Naive thymus-derived CD4-positive, alpha-beta T cell (primary cell): ENCODE measurements around the gene SYT14. TPM values are rescaled to one million over a fixed set of nuclear protein-coding genes. Genes with fewer than 3 reads are reported as not detected.

Experiments used
- ATAC-seq: fragments of 150-1000 bp; cut with Tn5 transposase; 2 replicates; pipeline ENCODE4 v1.10.0; 2021; ENCODE audit warnings: mild to moderate bottlenecking, moderate library complexity
- CTCF ChIA-PET: fragments of 350-600 bp; sonication (Branson Sonifier 250); formaldehyde crosslinking; loops from one replicate; lab custom pipeline; 2021; ENCODE audit warnings: antibody characterized with exemption; lab: Charles Lee
- POLR2A ChIA-PET: fragments of 350-600 bp; sonication (Branson Sonifier 250); formaldehyde crosslinking; loops from one replicate; lab custom pipeline; 2021; ENCODE audit warnings: antibody characterized with exemption, inconsistent platforms; lab: Charles Lee
- DNase-seq, 9 donors: peaks; one replicate each; pipeline versions ENCODE4 v3.0.0 to v3.0.0-alpha.2; 2020 to 2022; ENCODE audit warnings: mixed read lengths in 1 of 9
- H3K27ac ChIP-seq: one replicate; pipeline ENCODE4 v1.7.0; 2013; ENCODE audit warnings: mild to moderate bottlenecking, low read depth, low read length, moderate library complexity
- H3K27me3 ChIP-seq, 2 donors: one replicate each; pipeline ENCODE4 v1.7.0; 2013; ENCODE audit warnings: low read length in 2 of 2, mild to moderate bottlenecking in 2 of 2, moderate library complexity in 2 of 2; ENCODE audit not compliant: control insufficient read depth in 2 of 2, insufficient read depth in 2 of 2
- H3K36me3 ChIP-seq, 3 experiments: 1 replicate in 2 of 3; 2 replicates in 1 of 3; pipeline ENCODE4 v1.7.0; 2013; ENCODE audit warnings: low read length in 3 of 3, mild to moderate bottlenecking in 3 of 3, moderate library complexity in 1 of 3; ENCODE audit not compliant: insufficient read depth in 3 of 3, control insufficient read depth in 2 of 3
- H3K4me1 ChIP-seq, 2 donors: one replicate each; pipeline ENCODE4 v1.7.0; 2013; ENCODE audit warnings: low read length in 2 of 2, mild to moderate bottlenecking in 2 of 2, moderate library complexity in 1 of 2; ENCODE audit not compliant: control insufficient read depth in 2 of 2, insufficient read depth in 2 of 2
- H3K4me3 ChIP-seq: 2 replicates; pipeline ENCODE4 v1.7.0; 2013; ENCODE audit warnings: mild to moderate bottlenecking, low read length
- H3K9me3 ChIP-seq, 3 experiments: 1 replicate in 2 of 3; 2 replicates in 1 of 3; pipeline ENCODE4 v1.7.0; 2013; ENCODE audit warnings: low read length in 3 of 3; ENCODE audit not compliant: control insufficient read depth in 2 of 3
- H3K27ac Mint-ChIP-seq, 9 donors: one replicate each; pipeline ENCODE4 v1.8.0; 2020 to 2022; ENCODE audit warnings: mixed read lengths in 9 of 9, mild to moderate bottlenecking in 8 of 9, moderate library complexity in 5 of 9, inconsistent platforms in 2 of 9
- H3K27me3 Mint-ChIP-seq, 5 donors: one replicate each; pipeline ENCODE4 v1.8.0; 2021 to 2022; ENCODE audit warnings: mixed read lengths in 5 of 5, mild to moderate bottlenecking in 1 of 5
- H3K36me3 Mint-ChIP-seq, 5 donors: one replicate each; pipeline ENCODE4 v1.8.0; 2020 to 2022; ENCODE audit warnings: mixed read lengths in 5 of 5, mild to moderate bottlenecking in 3 of 5, inconsistent platforms in 1 of 5
- H3K4me1 Mint-ChIP-seq, 7 donors: one replicate each; pipeline ENCODE4 v1.8.0; 2020 to 2022; ENCODE audit warnings: mixed read lengths in 7 of 7, mild to moderate bottlenecking in 3 of 7, inconsistent platforms in 1 of 7
- H3K4me3 Mint-ChIP-seq, 10 donors: one replicate each; pipeline ENCODE4 v1.8.0; 2020 to 2022; ENCODE audit warnings: mild to moderate bottlenecking in 10 of 10, mixed read lengths in 10 of 10, moderate library complexity in 6 of 10, inconsistent platforms in 2 of 10
- H3K9me3 Mint-ChIP-seq, 11 donors: one replicate each; pipeline ENCODE4 v1.8.0; 2020 to 2022; ENCODE audit warnings: mixed read lengths in 11 of 11, mild to moderate bottlenecking in 4 of 11, inconsistent platforms in 1 of 11, moderate library complexity in 1 of 11
- intact Hi-C, 2 donors: fragments of 100-400 bp; cut with micrococcal nuclease; formaldehyde crosslinking; loops; one replicate each; pipeline ENCODE4 v1.15.1; 2023
- polyA plus RNA-seq, 2 donors: library from polyadenylated mRNA; unstranded; fragments of 300-500 nt; fragmentation: Illumina TruSeq; gene quantifications; one replicate each; pipeline ENCODE4 v1.2.3, GENCODE V29; 2021
- total RNA-seq, 6 experiments: library from RNA in 5 of 6; stranded (reverse) in 5 of 6; gene quantifications; 1 replicate in 5 of 6; 2 replicates in 1 of 6; pipeline ENCODE4 v1.2.3 and lab custom pipeline; 2021 to 2026

The SYT14 gene
- total and polyA plus RNA-seq, 7 experiments from 2014 or later = not detected

- ChIA-PET CTCF (no interaction called here), POLR2A (no interaction called here)
- intact Hi-C loops = no loop called here
- no peaks in the 10 kb centered on the region for H3K36me3 ChIP-seq
- no peaks in the 10 kb centered on the region for H3K27me3 ChIP-seq
- H3K4me1 Mint-ChIP-seq = no peaks in the 10 kb centered on the region
- no peaks in the 10 kb centered on the region for H3K9me3 ChIP-seq
- no peaks in the 10 kb centered on the region for H3K4me1 ChIP-seq
- ATAC-seq (no peak), DNase-seq (no peak)
- no peak overlapping the region for H3K4me3 ChIP-seq
- no peaks in the 10 kb centered on the region for H3K36me3 Mint-ChIP-seq
- no peak overlapping the region for H3K27ac ChIP-seq
- H3K27me3 Mint-ChIP-seq = peaks cover 11 to 33% (median 19%) of the 10 kb centered on the region in 5 donors
- peaks cover 0 to 11% (median 0%) of the 10 kb centered on the region in 11 donors for H3K9me3 Mint-ChIP-seq
- H3K4me3 Mint-ChIP-seq = no peak overlapping the region
- H3K27ac Mint-ChIP-seq = no peak overlapping the region
These were observed 276.8 kb downstream of the SYT14 start for GRCh38 chr1:210214573-210215409.

DNA sequence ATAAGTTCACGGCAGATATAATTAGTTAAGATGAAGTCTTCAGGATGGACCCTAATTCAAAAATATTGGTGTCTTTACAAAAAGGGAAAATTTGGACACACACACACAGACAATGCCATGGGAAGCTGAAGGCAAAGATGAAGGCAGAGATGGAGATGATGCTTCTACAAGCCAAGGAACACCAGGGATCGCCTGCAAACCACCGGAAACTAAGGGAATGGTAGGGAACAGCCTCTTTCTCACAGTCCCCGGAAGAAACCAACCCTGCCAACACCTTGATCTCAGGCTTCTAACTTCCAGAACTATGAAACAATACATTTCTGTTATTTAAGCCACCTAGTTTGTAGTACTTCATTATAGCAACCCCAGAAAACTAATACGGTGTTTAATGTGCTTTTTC lies 279.5 kb downstream of the SYT14 start:
- no peak overlapping the region for H3K27ac Mint-ChIP-seq
- DNase-seq = no peak

GRCh38 chr1:210218047-210218446 lies 280.0 kb downstream of the SYT14 start:
- ChIA-PET POLR2A (no interaction called here), CTCF (no interaction called here)
- DNase-seq (no peak), ATAC-seq (no peak)
- H3K9me3 Mint-ChIP-seq = peaks cover 0 to 4% (median 0%) of the 10 kb centered on the region in 11 donors
- no peak overlapping the region for H3K27ac Mint-ChIP-seq
- Histone ChIP-seq H3K27ac (no peak overlapping the region), H3K4me1 (no peaks in the 10 kb centered on the region), H3K27me3 (no peaks in the 10 kb centered on the region), H3K4me3 (no peak overlapping the region), H3K36me3 (no peaks in the 10 kb centered on the region), H3K9me3 (no peaks in the 10 kb centered on the region)
- H3K4me3 Mint-ChIP-seq = no peak overlapping the region
- H3K4me1 Mint-ChIP-seq = no peaks in the 10 kb centered on the region
- intact Hi-C loops = no loop called here
- H3K36me3 Mint-ChIP-seq = no peaks in the 10 kb centered on the region
- peaks cover 17 to 45% (median 25%) of the 10 kb centered on the region in 5 donors for H3K27me3 Mint-ChIP-seq

More for the DNA sequence above, 279.5 kb downstream of the SYT14 start:
- Mint-ChIP-seq H3K4me1 (no peaks in the 10 kb centered on the region), H3K27me3 (peaks cover 16 to 40% (median 25%) of the 10 kb centered on the region in 5 donors), H3K9me3 (peaks cover 0 to 4% (median 0%) of the 10 kb centered on the region in 11 donors), H3K4me3 (no peak overlapping the region), H3K36me3 (no peaks in the 10 kb centered on the region)
- no peak overlapping the region for H3K27ac ChIP-seq
- no peaks in the 10 kb centered on the region for H3K27me3 ChIP-seq
- no peak for ATAC-seq
- ChIA-PET CTCF (no interaction called here), POLR2A (no interaction called here)
- H3K4me3 ChIP-seq = no peak overlapping the region
- H3K9me3 ChIP-seq = no peaks in the 10 kb centered on the region
- H3K36me3 ChIP-seq = no peaks in the 10 kb centered on the region
- intact Hi-C loops = no loop called here
- no peaks in the 10 kb centered on the region for H3K4me1 ChIP-seq

Other genes with a start within 250 kb of the SYT14 start
- gene HSD11B1, start 233.4 kb upstream of the SYT14 start, total RNA-seq = 1 to 10 TPM in 1 of 5 experiments, under 1 TPM in 1, not detected in 3; 0.47 to 3.6 TPM
- gene HSD11B1, start 233.4 kb upstream of the SYT14 start, polyA plus RNA-seq = under 1 TPM; 0.18 to 0.54 TPM
- gene TRAF3IP3, start 182.2 kb upstream of the SYT14 start, total RNA-seq = 100 to 1,000 TPM; 303 to 746 (median 450) TPM
- 100 to 1,000 TPM; 446 to 613 TPM for gene TRAF3IP3, start 182.2 kb upstream of the SYT14 start, polyA plus RNA-seq
- 1 to 10 TPM in 3 of 5 experiments, under 1 TPM in 2; 0.51 to 1.5 (median 1.3) TPM for gene C1orf74, start 153.7 kb upstream of the SYT14 start, total RNA-seq
- gene C1orf74, start 153.7 kb upstream of the SYT14 start, polyA plus RNA-seq = under 1 TPM; 0.31 to 0.45 TPM
- 1 to 10 TPM in 2 of 5 experiments, under 1 TPM in 2, not detected in 1; 0.30 to 2.3 (median 0.97) TPM for gene IRF6, start 132.1 kb upstream of the SYT14 start, total RNA-seq
- 1 to 10 TPM in 1 of 2 donors, under 1 TPM in 1; 0.41 to 1.6 TPM for gene IRF6, start 132.1 kb upstream of the SYT14 start, polyA plus RNA-seq
- 10 to 100 TPM in 3 of 5 experiments, 1 to 10 TPM in 2; 6.0 to 16.3 (median 12.7) TPM for gene UTP25, start 110.2 kb upstream of the SYT14 start, total RNA-seq
- gene UTP25, start 110.2 kb upstream of the SYT14 start, polyA plus RNA-seq = 1 to 10 TPM; 3.2 to 8.0 TPM